Renal cortex interstitium (tissue), 11 donors: ENCODE measurements around the gene GBF1. TPM values are rescaled to one million over a fixed set of nuclear protein-coding genes. Genes with fewer than 3 reads are reported as not detected.
A peak's percentile ranks its signal among the peaks of the same experiment; 100 is the strongest.

ENCODE experiments used
- DNase-seq, 11 donors: peaks; one replicate each; pipeline ENCODE4 v3.0.0-alpha.2; 2013; ENCODE audit warnings: low read depth in 9 of 11, low spot score in 4 of 11; ENCODE audit errors: extremely low read depth in 1 of 11
- polyA plus RNA-seq, 3 donors: library from polyadenylated mRNA; unstranded; fragments of 120-200 nt; gene quantifications; one replicate each; pipeline ENCODE4 v1.2.1, GENCODE V29; 2013; ENCODE audit not compliant: insufficient read length in 3 of 3

Gene GBF1
- polyA plus RNA-seq, 3 donors = 44.2 to 52.3 (median 49.6) TPM

DNA sequence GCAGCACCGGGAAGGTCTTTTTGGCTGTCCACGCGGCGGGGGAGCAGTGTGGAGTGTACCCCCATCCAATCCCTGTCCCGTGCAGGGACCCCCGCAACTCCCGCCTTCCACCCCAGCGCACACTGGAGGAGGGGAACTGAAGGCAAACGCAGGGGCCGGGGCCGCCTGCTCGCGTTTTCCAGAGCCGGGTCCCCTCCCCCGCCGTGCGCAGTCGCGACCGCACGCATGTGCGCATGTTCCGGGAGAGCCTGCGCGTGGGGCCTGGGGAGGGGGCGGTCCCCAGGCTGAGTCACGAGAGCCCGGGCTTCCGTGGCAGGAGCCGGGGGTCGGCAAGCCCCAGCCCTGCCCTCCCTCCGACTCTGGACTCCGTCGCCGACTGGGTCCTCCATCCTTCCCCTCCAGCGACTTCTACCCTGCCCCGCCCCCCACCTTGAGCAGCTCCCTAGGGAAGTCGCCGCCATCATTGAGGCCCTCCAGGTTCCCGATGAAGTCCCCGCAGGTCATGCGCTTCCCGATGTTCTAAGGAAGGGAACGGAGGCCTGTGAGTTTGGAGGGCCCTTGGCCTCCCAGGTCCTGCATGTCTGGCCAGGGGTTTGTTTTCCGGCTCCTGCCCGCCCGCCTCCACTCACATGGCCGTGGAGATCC lies 165.2 kb downstream of the GBF1 start:
- DNase-seq = no peak

DNA sequence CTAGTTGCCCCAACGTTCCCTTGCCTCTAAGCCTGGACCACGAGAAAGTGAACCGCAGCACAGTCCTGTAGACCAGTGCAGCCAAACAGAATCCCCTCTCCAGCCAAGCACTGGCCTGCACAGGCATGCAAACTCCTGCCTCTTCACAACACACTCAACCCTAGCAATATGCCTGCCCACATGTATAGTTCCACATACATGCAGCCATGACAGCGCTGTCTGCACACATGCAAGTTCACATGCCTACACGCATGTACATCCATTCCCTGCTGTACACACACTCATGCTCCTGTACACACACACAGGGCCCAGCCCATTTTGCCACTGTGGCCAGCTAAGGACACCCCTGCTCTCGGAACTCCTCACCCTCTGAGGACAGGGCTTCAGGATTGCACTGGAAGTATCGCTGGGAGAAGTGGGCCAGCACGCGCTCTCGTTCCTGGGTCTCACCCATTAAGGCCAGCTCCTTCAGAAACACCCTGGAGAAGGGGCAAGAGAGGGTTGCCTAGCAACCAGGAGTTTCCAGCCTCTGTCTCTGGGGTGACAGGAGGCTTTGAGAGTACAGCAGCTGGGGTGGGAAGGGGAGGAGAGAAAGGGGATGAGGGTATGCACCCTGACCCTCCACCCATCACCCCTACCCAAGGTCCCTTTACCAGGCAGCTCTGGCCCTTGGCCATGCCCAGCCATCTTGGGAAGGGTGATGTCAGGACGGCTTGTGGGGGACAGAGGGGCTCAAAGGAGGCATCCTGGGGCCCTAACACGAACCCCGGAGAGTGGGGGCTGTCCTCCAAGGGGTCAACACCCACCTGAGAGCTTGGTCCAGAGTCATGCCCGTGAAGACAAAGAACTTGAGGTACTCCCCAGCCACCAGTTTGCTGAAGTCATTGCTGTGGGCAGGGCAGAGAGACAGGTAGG lies 166.3 kb downstream of the GBF1 start:
- no peak for DNase-seq

GRCh38 chr10:102412293-102412692 lies 167.0 kb downstream of the GBF1 start:
- no peak for DNase-seq

- DNase-seq = no peak
Observed at GRCh38 chr10:102413053-102413705, 167.8 kb downstream of the GBF1 start.

DNA sequence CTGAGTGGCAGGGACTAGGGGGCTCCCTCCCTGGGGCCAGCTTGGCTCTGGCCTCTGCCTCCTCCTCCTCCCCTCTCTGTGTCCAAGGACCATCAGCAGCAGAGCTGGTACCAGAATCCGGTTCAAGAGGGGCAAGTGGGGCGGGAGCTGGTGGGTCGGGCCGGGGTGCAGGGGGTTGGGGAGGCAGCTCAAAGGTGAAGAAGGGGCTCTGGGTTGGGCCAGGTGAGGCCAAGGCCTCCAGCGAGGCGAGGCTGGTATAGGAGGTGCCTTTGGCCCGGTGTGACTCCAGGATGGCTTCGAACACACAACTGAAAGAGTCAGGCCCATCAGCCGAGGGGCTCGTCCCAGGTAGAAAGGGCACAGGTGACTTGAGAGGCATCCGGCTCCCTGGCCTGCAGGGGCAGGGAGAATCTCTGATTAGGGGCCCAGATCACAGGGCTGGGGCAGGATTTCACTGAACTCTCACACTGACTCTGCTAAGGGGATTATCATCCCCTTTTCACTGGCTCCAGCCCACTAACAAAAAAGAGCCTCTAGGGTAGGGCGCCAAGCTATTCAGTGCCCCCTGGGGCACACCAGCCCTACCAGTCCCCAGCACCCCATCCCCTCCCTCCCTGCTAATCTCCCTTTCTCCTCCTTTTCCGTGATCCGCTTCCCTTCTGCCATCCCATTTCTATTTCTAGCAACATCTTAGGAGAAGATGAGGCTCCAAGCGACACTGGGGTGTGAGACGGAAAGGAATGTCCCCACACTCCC lies 168.7 kb downstream of the GBF1 start:
- no peak for DNase-seq

DNA sequence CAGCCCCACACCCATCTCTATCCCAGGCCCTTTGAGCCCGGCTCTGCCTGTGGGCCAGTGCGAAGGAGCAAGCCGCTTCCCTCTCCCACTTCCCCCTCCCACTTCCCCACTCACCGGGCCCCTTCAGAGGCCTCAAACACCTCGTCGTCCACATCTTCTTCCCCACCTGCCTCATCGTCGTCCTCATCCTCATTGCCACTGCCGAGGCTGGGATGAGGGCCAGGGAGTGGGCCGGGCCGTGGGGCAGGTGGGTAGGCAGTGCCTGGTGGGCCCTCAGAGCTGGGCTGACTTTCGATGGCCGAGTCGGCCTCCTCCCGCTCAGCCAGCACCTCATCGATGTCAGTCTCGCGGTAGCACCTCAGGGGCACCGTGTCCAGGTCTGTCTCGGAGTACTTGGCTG lies 169.4 kb downstream of the GBF1 start:
- no peak for DNase-seq

GRCh38 chr10:102416283-102416682 lies 171.0 kb downstream of the GBF1 start:
- DNase-seq = no peak

- no peak for DNase-seq
Observed at GRCh38 chr10:102416695-102417094, 171.4 kb downstream of the GBF1 start.

DNA sequence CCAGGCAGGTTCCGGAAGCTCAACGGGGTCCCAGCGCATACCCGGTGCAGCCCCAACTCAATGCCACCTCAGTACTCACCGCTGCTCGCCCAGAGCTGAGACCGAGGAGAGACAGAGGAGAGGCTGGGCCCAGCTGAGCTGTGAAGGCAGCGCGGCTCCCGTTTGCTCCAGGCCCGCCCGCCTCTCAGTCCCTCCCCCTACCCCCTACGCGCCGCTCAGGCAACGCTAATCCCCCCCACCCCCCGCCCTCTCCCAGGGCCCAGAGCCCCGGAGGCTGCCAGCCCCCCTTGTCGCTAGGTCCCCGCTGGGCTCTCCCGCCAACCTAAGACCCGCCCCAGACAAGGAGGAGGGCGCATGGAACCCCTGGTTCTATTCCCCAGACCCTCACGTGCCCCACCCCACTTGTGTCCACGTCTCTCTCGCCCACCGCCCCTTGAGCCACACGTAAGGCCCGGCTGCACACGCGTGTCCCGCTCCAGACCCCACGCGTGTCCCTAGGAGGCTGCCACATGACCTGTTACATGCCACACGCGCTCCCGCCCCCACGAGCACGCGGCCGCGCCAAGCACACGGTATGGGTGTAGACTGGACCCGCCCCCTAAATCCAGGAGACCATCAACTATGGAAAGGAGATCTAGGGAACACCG lies 173.4 kb downstream of the GBF1 start, which contains the start of gene PSD:
Gene PSD, minus strand, starts transcription at position 164 of the 647 bp plus-strand sequence. CDS start 1,747 bp downstream, outside the sequence.
- no peak for DNase-seq

GRCh38 chr10:102419269-102420180 lies 174.2 kb downstream of the GBF1 start:
- no peak for DNase-seq

- DNase-seq = no peak
Observed at GRCh38 chr10:102420181-102420713, 174.9 kb downstream of the GBF1 start.

- peak; percentile 94 to 99 (median 97) for DNase-seq
Observed at GRCh38 chr10:102420714-102421506, 175.6 kb downstream of the GBF1 start, which contains the start of gene FBXL15. Gene FBXL15, plus strand, starts transcription at chr10:102420836. Its CDS starts 294 bp downstream, at chr10:102421130.

DNA sequence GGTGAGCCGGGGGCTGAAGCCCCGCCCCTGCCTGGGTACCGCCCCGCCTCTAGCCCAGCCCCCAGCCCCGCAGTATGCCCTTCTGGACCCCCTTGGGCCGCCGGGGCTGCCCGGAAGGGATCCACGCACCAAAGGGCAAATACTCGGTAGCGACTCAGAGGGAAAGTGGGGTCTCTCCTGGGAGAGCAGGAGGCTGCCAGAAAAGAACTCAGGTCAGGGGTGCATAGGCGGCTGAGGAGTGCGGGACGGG lies 176.1 kb downstream of the GBF1 start:
- DNase-seq = no peak

- no peak for DNase-seq
Observed at GRCh38 chr10:102421757-102422512, 176.6 kb downstream of the GBF1 start.

- no peak for DNase-seq
Observed at GRCh38 chr10:102422545-102423129, 177.3 kb downstream of the GBF1 start.
